GM12878 (cell line): ENCODE data around the gene IFT122. TPM values are rescaled to one million over a fixed set of nuclear protein-coding genes. Genes with fewer than 3 reads are reported as not detected.

Source experiments
- ATAC-seq: fragments of 200-7000 bp; cut with Tn5 transposase; 3 replicates; pipeline ENCODE4 v1.9.1; 2020; ENCODE audit warnings: mild to moderate bottlenecking, moderate library complexity
- BruUV-seq: library from RNA; stranded (reverse); fragments of 400-500 nt; replicated peaks from 2 replicates; lab custom pipeline; 2021; lab: Mats Ljungman, UMichigan
- CTCF ChIA-PET: fragments of 300-600 bp; sonication (Branson Sonifier 250); formaldehyde crosslinking; extraction: SDS; loops from one replicate; lab custom pipeline; 2021; ENCODE audit warnings: inconsistent platforms; lab: Yijun Ruan, JAX
- POLR2A ChIA-PET: fragments of 350-600 bp; formaldehyde crosslinking; extraction: SDS; loops from one replicate; lab custom pipeline; 2021; ENCODE audit warnings: inconsistent platforms; lab: Charles Lee
- RAD21 ChIA-PET: fragments of 300-600 bp; sonication (Branson Sonifier 250); formaldehyde crosslinking; loops from one replicate; lab custom pipeline; 2023; ENCODE audit warnings: antibody characterized with exemption; ENCODE audit not compliant: unreplicated experiment; lab: Charles Lee
- SMC1A ChIA-PET: fragments of 300-600 bp; sonication (Branson Sonifier 250); formaldehyde crosslinking; loops from one replicate; lab custom pipeline; 2023; ENCODE audit not compliant: unreplicated experiment, uncharacterized antibody; lab: Charles Lee
- DNase-seq: peaks from one replicate; pipeline ENCODE4 v3.0.0-alpha.2; 2011; ENCODE audit warnings: low read depth, low spot score
- FAIRE-seq: peaks from 3 replicates; lab custom pipeline; 2011; peaks lifted over from hg19 to GRCh38; lab: Jason Lieb, UNC
- H2AFZ ChIP-seq: 2 replicates; pipeline ENCODE4 v1.6.0; 2011; ENCODE audit warnings: low read depth, low read length, control low read depth; ENCODE audit not compliant: control insufficient read depth
- H3K27ac ChIP-seq: 2 replicates; pipeline ENCODE4 v1.5.1; 2011; ENCODE audit warnings: control low read depth; ENCODE audit not compliant: control insufficient read depth, insufficient read depth
- H3K27me3 ChIP-seq, 2 experiments: replicated peaks in 1 of 2; 2 replicates each; pipeline versions ENCODE4 v1.6.0 to v1.6.1; 2011; ENCODE audit warnings: low read length in 1 of 2; ENCODE audit not compliant: control insufficient read depth in 2 of 2, insufficient read depth in 2 of 2
- H3K36me3 ChIP-seq, 2 experiments: 2 replicates each; pipeline ENCODE4 v1.5.1; 2011; ENCODE audit warnings: low read length in 1 of 2; ENCODE audit not compliant: control insufficient read depth in 2 of 2, insufficient read depth in 2 of 2
- H3K4me1 ChIP-seq: 2 replicates; pipeline ENCODE4 v1.6.1; 2011; ENCODE audit warnings: mild to moderate bottlenecking, low read length, moderate library complexity, mixed read lengths; ENCODE audit not compliant: control insufficient read depth, insufficient read depth
- H3K4me2 ChIP-seq: 2 replicates; pipeline ENCODE4 v1.6.0; 2011; ENCODE audit warnings: control low read depth; ENCODE audit not compliant: control insufficient read depth, insufficient read depth
- H3K4me3 ChIP-seq: fragments of 200-600 bp; sonication (generic); 2 replicates; pipeline ENCODE4 v1.5.1; 2016
- H3K79me2 ChIP-seq: 2 replicates; pipeline ENCODE4 v1.6.0; 2011; ENCODE audit warnings: low read length; ENCODE audit not compliant: control insufficient read depth, insufficient read depth
- H3K9ac ChIP-seq: 2 replicates; pipeline ENCODE4 v1.8.0; 2011; ENCODE audit warnings: low read length, control low read depth, mixed read lengths; ENCODE audit not compliant: control insufficient read depth, insufficient read depth
- H3K9me3 ChIP-seq: replicated peaks from 3 replicates; pipeline ENCODE4 v1.5.1; 2011; ENCODE audit warnings: mild to moderate bottlenecking, low read length; ENCODE audit not compliant: control insufficient read depth, insufficient read depth
- H4K20me1 ChIP-seq: 2 replicates; pipeline ENCODE4 v1.6.0; 2011; ENCODE audit not compliant: control insufficient read depth, insufficient read depth
- IKZF1 ChIP-seq: fragments of 450-650 bp; conservative IDR thresholded peaks from 2 replicates; pipeline ENCODE4 v1.6.1; 2017; ENCODE audit warnings: antibody characterized with exemption, mild to moderate bottlenecking
- IKZF2 ChIP-seq, 2 experiments: fragments of 450-650 bp; IDR thresholded peaks; 2 replicates each; pipeline ENCODE4 v1.6.1; 2017; ENCODE audit warnings: mild to moderate bottlenecking in 2 of 2, moderate library complexity in 2 of 2
- POU2F2 ChIP-seq: IDR thresholded peaks from 3 replicates; pipeline ENCODE4 v1.6.1; 2011; ENCODE audit warnings: low read depth, mild to moderate bottlenecking, low read length, borderline replicate concordance
- TCF3 ChIP-seq: IDR thresholded peaks from 2 replicates; pipeline ENCODE4 v1.6.1; 2012; ENCODE audit warnings: low read depth, mild to moderate bottlenecking, low read length, borderline replicate concordance; ENCODE audit not compliant: insufficient read depth
- TCF7 ChIP-seq: IDR thresholded peaks from 2 replicates; pipeline ENCODE4 v1.6.1; 2014; ENCODE audit warnings: antibody characterized with exemption, borderline replicate concordance
- WGBS: methylation state at CpG from one replicate; pipeline ENCODE4 v1.1.6; 2016; ENCODE audit warnings: low lambda C conversion rate; ENCODE audit not compliant: insufficient replicate concordance, insufficient coverage; ENCODE audit errors: missing lambda C conversion rate; 5-methylcytosine and 5-hydroxymethylcytosine counted together
- in situ Hi-C: fragments of 300-500 bp; cut with MboI; formaldehyde crosslinking; loops from 9 replicates; pipeline ENCODE4 v1.14.3; 2018; ENCODE audit warnings: mixed read lengths
- intact Hi-C: fragments of 100-400 bp; cut with micrococcal nuclease; formaldehyde crosslinking; loops from one replicate; pipeline ENCODE4 v1.14.2; 2022; ENCODE audit not compliant: unreplicated experiment
- polyA plus RNA-seq, 11 experiments: library from polyadenylated mRNA; depleted of rRNA in 4 of 11; unstranded in 6 of 11; stranded (reverse) in 5 of 11; fragments of >200 nt; fragmentation: Nextera tagmentation in 4 of 11; fragmentation: Illumina TruSeq in 1 of 11; extraction: Ambion mirVana in 4 of 11; extraction: Trizol in 1 of 11; gene quantifications; 1 replicate in 1 of 11; 2 replicates in 10 of 11; pipeline versions ENCODE4 v1.2.1 to v1.2.3, GENCODE V29; 2011 to 2016; ENCODE audit warnings: inconsistent platforms in 2 of 11, missing spikeins in 2 of 11, low read depth in 1 of 11
- total RNA-seq, 4 experiments: library from RNA; depleted of rRNA in 3 of 4; stranded (reverse); fragments of >200 nt in 3 of 4; fragmentation: Illumina TruSeq in 1 of 4; extraction: Trizol in 1 of 4; gene quantifications; 2 replicates each; pipeline versions ENCODE4 v1.2.1 to v1.2.3, GENCODE V29; 2013 to 2021
- TF ChIP-seq, protein P1 (sequence below): fragments of 150-350 bp; IDR thresholded peaks from 2 replicates; pipeline ENCODE4 v1.6.1; 2016; ENCODE audit warnings: low read depth, low read length
- TF ChIP-seq, protein P2 (sequence below): fragments of 450-650 bp; IDR thresholded peaks from 2 replicates; pipeline ENCODE4 v1.6.1; 2016; ENCODE audit warnings: mild to moderate bottlenecking

IFT122 gene
- total and polyA plus RNA-seq, 10 of the 15 experiments (the other 5 are each of a cell fraction or from before 2014, with no cell fraction given), result 1.8 to 19.2 (median 8.4) TPM

DNA sequence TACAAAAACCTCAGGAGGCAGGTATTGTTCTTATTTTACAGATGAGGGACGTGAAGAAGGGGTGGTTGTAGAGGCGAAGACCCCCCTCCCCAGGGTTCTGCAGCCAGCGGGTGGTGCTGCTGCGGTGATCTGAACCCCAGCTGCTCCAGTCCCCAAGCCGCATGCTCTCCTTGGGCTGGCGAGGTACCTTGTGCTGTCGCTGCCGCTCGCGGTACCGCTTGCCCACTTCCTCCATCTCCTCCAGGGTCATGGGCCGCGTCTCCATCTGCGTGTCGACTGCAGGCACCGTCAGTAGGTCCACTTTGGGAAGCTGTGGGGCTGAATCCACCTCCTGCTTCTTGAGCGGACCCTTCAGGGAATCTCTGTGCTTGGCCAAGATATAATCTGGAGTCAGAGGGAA is 29.1 kb upstream of the IFT122 start (continued):
- TF ChIP-seq, protein P1, sequence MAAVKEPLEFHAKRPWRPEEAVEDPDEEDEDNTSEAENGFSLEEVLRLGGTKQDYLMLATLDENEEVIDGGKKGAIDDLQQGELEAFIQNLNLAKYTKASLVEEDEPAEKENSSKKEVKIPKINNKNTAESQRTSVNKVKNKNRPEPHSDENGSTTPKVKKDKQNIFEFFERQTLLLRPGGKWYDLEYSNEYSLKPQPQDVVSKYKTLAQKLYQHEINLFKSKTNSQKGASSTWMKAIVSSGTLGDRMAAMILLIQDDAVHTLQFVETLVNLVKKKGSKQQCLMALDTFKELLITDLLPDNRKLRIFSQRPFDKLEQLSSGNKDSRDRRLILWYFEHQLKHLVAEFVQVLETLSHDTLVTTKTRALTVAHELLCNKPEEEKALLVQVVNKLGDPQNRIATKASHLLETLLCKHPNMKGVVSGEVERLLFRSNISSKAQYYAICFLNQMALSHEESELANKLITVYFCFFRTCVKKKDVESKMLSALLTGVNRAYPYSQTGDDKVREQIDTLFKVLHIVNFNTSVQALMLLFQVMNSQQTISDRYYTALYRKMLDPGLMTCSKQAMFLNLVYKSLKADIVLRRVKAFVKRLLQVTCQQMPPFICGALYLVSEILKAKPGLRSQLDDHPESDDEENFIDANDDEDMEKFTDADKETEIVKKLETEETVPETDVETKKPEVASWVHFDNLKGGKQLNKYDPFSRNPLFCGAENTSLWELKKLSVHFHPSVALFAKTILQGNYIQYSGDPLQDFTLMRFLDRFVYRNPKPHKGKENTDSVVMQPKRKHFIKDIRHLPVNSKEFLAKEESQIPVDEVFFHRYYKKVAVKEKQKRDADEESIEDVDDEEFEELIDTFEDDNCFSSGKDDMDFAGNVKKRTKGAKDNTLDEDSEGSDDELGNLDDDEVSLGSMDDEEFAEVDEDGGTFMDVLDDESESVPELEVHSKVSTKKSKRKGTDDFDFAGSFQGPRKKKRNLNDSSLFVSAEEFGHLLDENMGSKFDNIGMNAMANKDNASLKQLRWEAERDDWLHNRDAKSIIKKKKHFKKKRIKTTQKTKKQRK, result no peak
- no peak for TF ChIP-seq IKZF2 (IDR thresholded peaks at IDR 0.05)
- TF ChIP-seq IKZF1, result no peak

DNA sequence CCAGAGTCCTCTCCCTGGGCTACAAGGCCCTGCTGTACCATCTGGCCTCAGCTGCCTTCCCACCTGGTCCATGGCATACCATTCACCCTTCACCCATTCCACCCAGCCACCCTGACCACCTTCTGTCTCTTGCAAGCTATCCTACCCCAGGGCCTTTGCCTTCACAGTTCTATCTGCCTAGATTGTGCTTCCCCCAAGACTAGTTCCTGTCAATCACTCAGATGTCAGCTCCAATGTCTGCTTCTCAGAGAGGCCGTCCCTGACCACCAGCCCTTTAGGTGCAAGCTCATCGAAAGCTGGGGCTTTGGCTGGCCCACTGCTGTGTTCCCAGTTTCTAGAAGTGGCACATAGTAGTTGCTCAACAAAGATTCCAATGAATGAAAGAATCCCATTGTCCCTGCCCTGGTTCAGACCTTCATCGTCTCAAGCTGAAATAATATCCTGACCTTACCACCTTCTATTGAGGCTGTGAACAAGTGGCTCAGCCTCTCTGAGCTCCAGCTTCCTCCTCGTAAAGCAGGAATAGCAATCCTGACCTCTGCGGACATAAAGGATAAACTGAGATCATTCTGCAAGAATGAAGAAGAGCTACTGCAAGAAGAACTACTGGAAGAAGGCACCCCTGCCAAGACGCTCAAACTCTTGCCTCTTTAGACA is 27.4 kb upstream of the IFT122 start:
- SMC1A ChIA-PET, result interaction anchor here (1.3 to 19.4 kb wide), 10 partner anchors 8 to 74 kb away, joined by 3 to 275 read pairs (median 12); partner anchors contain the start of genes EFCAB12, IFT122 and MBD4
- H3K27ac ChIP-seq, result no peak overlapping the region
- CTCF ChIA-PET, result interaction anchor here (0.7 to 7.5 kb wide), 12 partner anchors 8 to 442 kb away, joined by 3 to 84 read pairs (median 7); partner anchors contain the start of genes IFT122 and MBD4
- no peaks in the 10 kb centered on the region for H4K20me1 ChIP-seq
- BruUV-seq, result no TSS peak
- no peak for DNase-seq
- in situ Hi-C loops, result no loop called here
- H3K4me1 ChIP-seq, result peaks cover 6% of the 10 kb centered on the region
- H3K36me3 ChIP-seq, result no peaks in the 10 kb centered on the region
- no peak for TF ChIP-seq IKZF1
- TF ChIP-seq, protein P2, sequence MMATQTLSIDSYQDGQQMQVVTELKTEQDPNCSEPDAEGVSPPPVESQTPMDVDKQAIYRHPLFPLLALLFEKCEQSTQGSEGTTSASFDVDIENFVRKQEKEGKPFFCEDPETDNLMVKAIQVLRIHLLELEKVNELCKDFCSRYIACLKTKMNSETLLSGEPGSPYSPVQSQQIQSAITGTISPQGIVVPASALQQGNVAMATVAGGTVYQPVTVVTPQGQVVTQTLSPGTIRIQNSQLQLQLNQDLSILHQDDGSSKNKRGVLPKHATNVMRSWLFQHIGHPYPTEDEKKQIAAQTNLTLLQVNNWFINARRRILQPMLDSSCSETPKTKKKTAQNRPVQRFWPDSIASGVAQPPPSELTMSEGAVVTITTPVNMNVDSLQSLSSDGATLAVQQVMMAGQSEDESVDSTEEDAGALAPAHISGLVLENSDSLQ, result peak; percentile 63
- TF ChIP-seq TCF7, result no peak
- TF ChIP-seq POU2F2, result no peak
- TF ChIP-seq TCF3, result no peak
- intact Hi-C loops, result no loop called here
- no peaks in the 10 kb centered on the region for H3K9me3 ChIP-seq
- no peaks in the 10 kb centered on the region for H3K79me2 ChIP-seq
- H3K4me2 ChIP-seq, result no peak overlapping the region
- no peak for FAIRE-seq
- no peak overlapping the region for H3K4me3 ChIP-seq
- RAD21 ChIA-PET, result interaction anchor here (0.6 to 3.5 kb wide), 7 partner anchors 9 to 78 kb away, joined by 3 to 32 read pairs (median 15); partner anchors contain the start of gene EFCAB12
- no peaks in the 10 kb centered on the region; a peak in 1 of 4 replicates for H3K27me3 ChIP-seq
- POLR2A ChIA-PET, result interaction anchor here (0.5 to 3.4 kb wide), 11 partner anchors 10 to 477 kb away, joined by 3 to 24 read pairs (median 7); a partner anchor contains a TSS
- no peak overlapping the region for H2AFZ ChIP-seq
- no peak overlapping the region for H3K9ac ChIP-seq
- WGBS, result 89% methylated on average over 6 of the region's 6 CpGs
- ATAC-seq, result no peak
